Fibroblast of lung (primary cell): ENCODE results near the gene TIMP2.

Source experiments
- CTCF ChIP-seq, 2 donors: IDR thresholded peaks in 1 of 2; conservative IDR thresholded peaks in 1 of 2; 1 replicate in 1 of 2; 2 replicates in 1 of 2; pipeline ENCODE4 v1.5.1; 2011 to 2012; ENCODE audit warnings: low read length in 2 of 2, control low read depth in 1 of 2, inconsistent platforms in 1 of 2, low read depth in 1 of 2, mild to moderate bottlenecking in 1 of 2
- EZH2 ChIP-seq: IDR thresholded peaks from 2 replicates; pipeline ENCODE4 v1.5.1; 2012; ENCODE audit warnings: low read length, control low read depth, mild to moderate bottlenecking; ENCODE audit errors: missing control alignments

GRCh38 chr17:78935419-78936323 is 10.5 kb upstream of the TIMP2 start:
- TF ChIP-seq CTCF (conservative IDR thresholded peaks at IDR 0.05 in 1 of 2, IDR thresholded peaks at IDR 0.05 in 1 of 2; ENCODE audit: low read depth in 1 of 2, low read length in 2 of 2) (no peak), EZH2 (no peak)
